Neural progenitor cell (in vitro differentiated cells): ENCODE results near the gene NTM. TPM values are rescaled to one million over a fixed set of nuclear protein-coding genes. Genes with fewer than 3 reads are reported as not detected.
A peak's percentile ranks its signal among the peaks of the same experiment; 100 is the strongest.

Experiments used
- DNase-seq: peaks from one replicate; pipeline ENCODE4 v3.0.0-alpha.2; 2016; ENCODE audit warnings: low spot score
- H2AFZ ChIP-seq: fragments of 200-600 bp; sonication (generic); replicated peaks from 2 replicates; pipeline ENCODE4 v1.6.1; 2016; ENCODE audit warnings: antibody characterized with exemption
- H3F3A ChIP-seq: fragments of 200-600 bp; sonication (generic); 2 replicates; pipeline ENCODE4 v1.6.1; 2016; ENCODE audit warnings: antibody characterized with exemption, low read depth
- H3K27ac ChIP-seq: fragments of 200-600 bp; sonication (generic); 2 replicates; pipeline ENCODE4 v1.5.1; 2016; ENCODE audit warnings: mild to moderate bottlenecking
- H3K27me3 ChIP-seq: fragments of 200-600 bp; sonication (generic); 2 replicates; pipeline ENCODE4 v1.6.1; 2016; ENCODE audit warnings: mild to moderate bottlenecking, moderate library complexity
- H3K36me3 ChIP-seq: fragments of 200-600 bp; sonication (generic); 2 replicates; pipeline ENCODE4 v1.5.1; 2016
- H3K4me1 ChIP-seq: fragments of 200-600 bp; sonication (generic); 2 replicates; pipeline ENCODE4 v1.6.1; 2016; ENCODE audit warnings: mixed run types
- H3K4me2 ChIP-seq: fragments of 200-600 bp; sonication (generic); 2 replicates; pipeline ENCODE4 v1.6.1; 2016
- H3K4me3 ChIP-seq: fragments of 200-600 bp; sonication (generic); 2 replicates; pipeline ENCODE4 v1.5.1; 2016
- H3K79me2 ChIP-seq: fragments of 200-600 bp; sonication (generic); 2 replicates; pipeline ENCODE4 v1.6.1; 2016; ENCODE audit warnings: low read depth
- H3K9ac ChIP-seq: fragments of 200-600 bp; sonication (generic); 2 replicates; pipeline ENCODE4 v1.6.1; 2016
- H3K9me3 ChIP-seq: fragments of 200-600 bp; sonication (generic); 2 replicates; pipeline ENCODE4 v1.5.1; 2016; ENCODE audit warnings: low read depth
- H4K20me1 ChIP-seq: fragments of 200-600 bp; sonication (generic); 2 replicates; pipeline ENCODE4 v1.6.1; 2016; ENCODE audit warnings: low read depth
- H3K27ac Mint-ChIP-seq: 3 replicates; pipeline ENCODE4 v1.8.0; 2021; ENCODE audit warnings: mixed read lengths
- H3K27me3 Mint-ChIP-seq: 2 replicates; pipeline ENCODE4 v1.8.0; 2022; ENCODE audit warnings: low read depth, mild to moderate bottlenecking, inconsistent platforms, moderate library complexity, mixed read lengths; ENCODE audit not compliant: insufficient read depth
- H3K36me3 Mint-ChIP-seq: 3 replicates; pipeline ENCODE4 v1.8.0; 2021; ENCODE audit warnings: mixed read lengths
- H3K4me1 Mint-ChIP-seq: 3 replicates; pipeline ENCODE4 v1.8.0; 2021; ENCODE audit warnings: mixed read lengths
- H3K4me3 Mint-ChIP-seq: 3 replicates; pipeline ENCODE4 v1.8.0; 2021; ENCODE audit warnings: mild to moderate bottlenecking, moderate library complexity, mixed read lengths
- H3K9me3 Mint-ChIP-seq: 3 replicates; pipeline ENCODE4 v1.8.0; 2020; ENCODE audit warnings: mixed read lengths
- EZH2 ChIP-seq: fragments of 200-600 bp; sonication (generic); IDR thresholded peaks from 2 replicates; pipeline ENCODE4 v1.6.1; 2017; ENCODE audit warnings: antibody characterized with exemption, mild to moderate bottlenecking, moderate library complexity
- EZH2phosphoT487 ChIP-seq: fragments of 200-600 bp; sonication (generic); IDR thresholded peaks from 2 replicates; pipeline ENCODE4 v1.6.1; 2017; ENCODE audit warnings: antibody characterized with exemption
- total RNA-seq: library from RNA; depleted of rRNA; stranded (reverse); fragments of >200 nt; gene quantifications from 2 replicates; pipeline ENCODE4 v1.2.3, GENCODE V29; 2015; ENCODE audit warnings: low replicate concordance
- TF ChIP-seq, protein P1 (sequence below): fragments of 200-600 bp; sonication (generic); IDR thresholded peaks from 2 replicates; pipeline ENCODE4 v1.5.1; 2017; ENCODE audit warnings: antibody characterized with exemption, mild to moderate bottlenecking

Gene NTM
- total RNA-seq, 1 donor from 2014 or later, result 4.3 TPM

DNA sequence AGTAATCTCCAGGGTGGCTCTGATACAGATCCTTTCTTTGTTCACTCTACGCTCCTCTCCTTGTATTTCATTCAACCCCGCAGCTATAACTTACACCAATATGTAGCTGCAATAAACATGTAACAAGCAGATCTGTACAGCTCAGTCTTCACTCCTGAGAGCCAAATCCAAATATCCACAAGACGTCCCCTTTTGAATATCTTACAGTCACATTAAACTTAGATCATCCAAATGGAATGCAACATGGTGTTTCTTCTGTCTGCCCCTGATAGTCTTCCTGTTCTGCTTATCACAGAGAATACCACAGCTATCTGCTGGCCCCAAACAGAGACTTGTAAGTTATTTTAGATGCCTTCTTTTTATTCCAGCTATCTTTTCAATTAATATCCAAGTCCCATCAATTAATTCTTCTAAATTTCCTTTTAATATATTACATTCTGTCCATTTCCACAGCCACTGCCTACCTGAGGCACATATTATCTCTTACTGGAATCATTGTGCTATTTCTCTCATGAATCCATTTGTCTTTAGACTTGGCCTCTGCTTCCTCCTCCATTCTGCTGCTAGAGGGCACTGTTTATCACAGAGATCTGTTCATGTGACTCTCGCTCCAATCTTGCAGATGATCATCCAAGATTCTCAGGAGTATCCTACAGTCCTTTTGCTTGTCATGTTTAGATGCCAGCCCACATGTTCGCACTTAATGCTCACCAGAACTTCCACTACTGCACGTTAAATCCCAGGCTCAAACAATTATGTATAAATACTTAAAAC is 908.6 kb downstream of the NTM start:
- no peaks in the 10 kb centered on the region for H4K20me1 ChIP-seq
- no peak overlapping the region for H3K4me3 ChIP-seq
- H3K27ac ChIP-seq, result no peak overlapping the region
- H3K9me3 Mint-ChIP-seq, result no peaks in the 10 kb centered on the region
- no peaks in the 10 kb centered on the region for H3K36me3 Mint-ChIP-seq
- H3K4me1 ChIP-seq, result no peaks in the 10 kb centered on the region
- TF ChIP-seq, protein P1, sequence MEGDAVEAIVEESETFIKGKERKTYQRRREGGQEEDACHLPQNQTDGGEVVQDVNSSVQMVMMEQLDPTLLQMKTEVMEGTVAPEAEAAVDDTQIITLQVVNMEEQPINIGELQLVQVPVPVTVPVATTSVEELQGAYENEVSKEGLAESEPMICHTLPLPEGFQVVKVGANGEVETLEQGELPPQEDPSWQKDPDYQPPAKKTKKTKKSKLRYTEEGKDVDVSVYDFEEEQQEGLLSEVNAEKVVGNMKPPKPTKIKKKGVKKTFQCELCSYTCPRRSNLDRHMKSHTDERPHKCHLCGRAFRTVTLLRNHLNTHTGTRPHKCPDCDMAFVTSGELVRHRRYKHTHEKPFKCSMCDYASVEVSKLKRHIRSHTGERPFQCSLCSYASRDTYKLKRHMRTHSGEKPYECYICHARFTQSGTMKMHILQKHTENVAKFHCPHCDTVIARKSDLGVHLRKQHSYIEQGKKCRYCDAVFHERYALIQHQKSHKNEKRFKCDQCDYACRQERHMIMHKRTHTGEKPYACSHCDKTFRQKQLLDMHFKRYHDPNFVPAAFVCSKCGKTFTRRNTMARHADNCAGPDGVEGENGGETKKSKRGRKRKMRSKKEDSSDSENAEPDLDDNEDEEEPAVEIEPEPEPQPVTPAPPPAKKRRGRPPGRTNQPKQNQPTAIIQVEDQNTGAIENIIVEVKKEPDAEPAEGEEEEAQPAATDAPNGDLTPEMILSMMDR, result peak; percentile 67
- no peak for TF ChIP-seq EZH2
- H3K79me2 ChIP-seq, result no peaks in the 10 kb centered on the region
- no peak overlapping the region for H3K4me2 ChIP-seq
- H3K4me3 Mint-ChIP-seq, result no peak overlapping the region
- H3K9me3 ChIP-seq, result no peaks in the 10 kb centered on the region
- no peaks in the 10 kb centered on the region for H3K27me3 ChIP-seq
- H3K27me3 Mint-ChIP-seq, result no peaks in the 10 kb centered on the region
- no peak overlapping the region for H2AFZ ChIP-seq
- no peak overlapping the region for H3K27ac Mint-ChIP-seq
- H3F3A ChIP-seq, result no peaks in the 10 kb centered on the region
- no peaks in the 10 kb centered on the region for H3K36me3 ChIP-seq
- DNase-seq, result peak; percentile 35
- no peaks in the 10 kb centered on the region for H3K4me1 Mint-ChIP-seq
- no peak overlapping the region for H3K9ac ChIP-seq

DNA sequence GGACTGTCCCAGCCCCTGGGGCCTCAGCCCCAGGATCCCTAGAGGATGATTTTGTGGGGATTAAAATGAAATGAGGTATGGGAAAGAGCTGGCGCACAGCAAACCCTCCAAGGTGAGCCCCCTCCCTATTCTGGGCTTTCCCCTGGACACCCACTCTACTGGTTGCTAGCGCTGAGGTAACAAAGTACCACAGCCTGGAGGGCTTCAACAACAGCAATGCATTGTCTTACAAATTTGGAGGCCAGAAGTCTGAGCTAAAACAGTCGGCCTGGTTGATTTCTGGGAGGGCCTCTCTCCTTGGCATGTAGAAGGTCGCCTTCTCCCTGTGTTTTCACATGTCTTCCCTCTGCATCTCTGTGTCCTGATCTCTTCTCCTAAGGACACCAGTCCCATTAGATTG is 913.6 kb downstream of the NTM start:
- Histone ChIP-seq H3K27ac (no peak overlapping the region), H3F3A (no peaks in the 10 kb centered on the region), H3K9me3 (no peaks in the 10 kb centered on the region), H3K36me3 (no peaks in the 10 kb centered on the region), H2AFZ (no peak overlapping the region), H3K79me2 (no peaks in the 10 kb centered on the region), H3K4me1 (no peaks in the 10 kb centered on the region), H3K9ac (no peak overlapping the region), H4K20me1 (no peaks in the 10 kb centered on the region), H3K4me2 (no peak overlapping the region), H3K4me3 (no peak overlapping the region), H3K27me3 (no peaks in the 10 kb centered on the region)
- H3K4me3 Mint-ChIP-seq, result no peak overlapping the region
- TF ChIP-seq, protein P1, result no peak
- no peak for TF ChIP-seq EZH2phosphoT487
- no peak for TF ChIP-seq EZH2
- H3K27ac Mint-ChIP-seq, result no peak overlapping the region
- H3K36me3 Mint-ChIP-seq, result no peaks in the 10 kb centered on the region
- DNase-seq, result no peak
- no peaks in the 10 kb centered on the region for H3K4me1 Mint-ChIP-seq
- no peaks in the 10 kb centered on the region for H3K27me3 Mint-ChIP-seq
- H3K9me3 Mint-ChIP-seq, result no peaks in the 10 kb centered on the region

DNA sequence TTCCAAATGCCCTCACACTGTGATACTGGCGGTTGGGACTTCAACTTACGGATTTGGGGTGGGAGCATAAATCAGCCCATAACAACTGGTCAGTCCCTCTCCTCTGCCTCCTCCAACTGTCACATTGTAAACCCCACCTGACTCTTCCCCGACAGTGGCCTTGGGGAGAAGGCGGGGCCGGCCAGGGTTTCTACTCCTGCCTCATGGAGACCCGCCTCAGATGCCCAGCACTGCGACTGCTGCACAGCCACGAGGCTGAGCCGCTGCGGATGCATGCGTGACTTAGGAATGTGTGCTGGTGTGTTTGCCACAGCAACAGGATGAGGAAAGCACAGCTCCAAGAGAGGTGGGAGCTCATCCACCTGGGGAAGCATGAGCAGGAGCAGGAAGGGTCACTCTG is 914.2 kb downstream of the NTM start:
- Mint-ChIP-seq H3K9me3 (no peaks in the 10 kb centered on the region), H3K27me3 (peaks cover 2% of the 10 kb centered on the region), H3K27ac (no peak overlapping the region), H3K36me3 (no peaks in the 10 kb centered on the region), H3K4me1 (no peaks in the 10 kb centered on the region), H3K4me3 (no peak overlapping the region)
- Histone ChIP-seq H3K79me2 (no peaks in the 10 kb centered on the region), H4K20me1 (no peaks in the 10 kb centered on the region), H3K27ac (no peak overlapping the region), H3F3A (no peaks in the 10 kb centered on the region), H3K4me2 (no peak overlapping the region), H3K4me3 (no peak overlapping the region), H2AFZ (no peak overlapping the region), H3K27me3 (no peaks in the 10 kb centered on the region), H3K9ac (no peak overlapping the region), H3K4me1 (no peaks in the 10 kb centered on the region), H3K9me3 (no peaks in the 10 kb centered on the region), H3K36me3 (no peaks in the 10 kb centered on the region)
- no peak for DNase-seq
- TF ChIP-seq EZH2, result no peak
- TF ChIP-seq, protein P1, result no peak
- no peak for TF ChIP-seq EZH2phosphoT487
